ENCODE data around the gene OTUD3.
"Not testable (repeated sequence)": the region's sequence is repeated elsewhere in the genome, so short reads cannot be mapped to it uniquely, and the experiment has no call there.

Gene OTUD3

DNA sequence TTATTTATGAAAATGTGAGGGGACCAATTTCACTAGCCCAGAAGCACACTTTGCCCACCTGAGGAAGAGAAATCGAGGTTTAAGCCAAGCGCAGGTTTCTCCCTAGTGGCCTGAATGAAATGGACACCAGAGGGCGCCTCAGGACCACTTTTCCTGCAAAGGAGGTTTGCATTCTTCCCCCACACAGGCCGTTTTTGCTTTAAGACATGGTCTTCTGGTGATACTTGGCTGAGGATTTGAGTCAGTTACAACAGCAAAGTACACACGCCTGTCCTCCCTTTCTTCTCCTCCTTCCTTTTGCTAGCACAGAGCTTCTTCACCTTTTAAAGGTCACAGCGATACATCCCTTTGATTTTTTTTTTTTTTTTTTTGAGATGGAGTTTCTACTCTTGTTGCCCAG, 35.9 kb downstream of the OTUD3 start:
- DNase-seq (ENCODE audit: low read depth) = peak; percentile 68

DNA sequence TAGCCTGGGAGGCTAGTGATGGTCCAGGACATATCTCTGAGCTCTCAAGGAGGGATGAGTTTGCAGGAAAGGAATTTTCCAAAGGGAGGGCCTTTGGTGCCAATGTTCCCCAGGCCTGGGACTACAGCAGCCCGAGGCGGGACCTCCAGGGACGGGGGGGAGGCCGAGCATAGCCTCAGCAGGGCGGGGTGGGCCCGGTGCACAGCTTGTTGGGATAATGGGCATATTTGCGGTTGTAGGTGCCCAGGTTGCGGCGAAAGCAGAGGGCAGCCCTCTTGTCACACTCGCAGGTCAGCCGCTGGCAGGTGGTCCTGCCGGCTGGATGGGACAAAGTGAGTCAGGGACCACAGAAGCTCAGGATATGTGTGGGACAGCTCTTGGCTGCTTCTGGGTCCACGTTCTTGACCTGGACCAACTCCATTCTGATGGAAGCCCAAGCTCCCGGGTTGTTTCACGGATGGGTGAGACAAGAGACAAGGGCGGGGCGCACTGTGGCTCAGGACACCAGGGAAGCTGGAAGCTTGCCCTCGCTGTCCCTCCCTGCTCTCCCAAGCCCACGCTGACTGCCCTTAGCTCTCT, 38.0 kb downstream of the OTUD3 start:
- DNase-seq (ENCODE audit: low read depth) = no peak

DNA sequence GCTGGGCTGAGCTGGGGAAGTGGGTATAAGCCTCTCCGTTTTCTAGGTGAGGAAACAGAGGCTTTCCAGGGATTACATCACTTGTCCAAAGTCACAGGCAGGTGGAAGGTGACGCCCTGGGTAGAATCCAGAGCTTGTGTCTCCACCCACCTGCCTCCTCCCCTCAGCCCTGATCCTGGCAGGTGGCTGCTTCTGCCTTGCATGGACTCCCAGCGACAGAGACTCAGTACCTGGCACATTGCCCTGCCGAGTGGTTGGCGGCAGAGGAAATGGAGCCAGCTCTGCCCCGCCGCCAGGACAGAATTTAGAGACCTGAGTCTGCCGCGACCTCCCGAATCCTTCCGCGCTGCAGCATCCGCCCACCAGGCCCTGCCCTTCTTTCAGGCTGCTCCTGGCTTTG, 39.1 kb downstream of the OTUD3 start:
- DNase-seq (ENCODE audit: low read depth) = no peak

DNA sequence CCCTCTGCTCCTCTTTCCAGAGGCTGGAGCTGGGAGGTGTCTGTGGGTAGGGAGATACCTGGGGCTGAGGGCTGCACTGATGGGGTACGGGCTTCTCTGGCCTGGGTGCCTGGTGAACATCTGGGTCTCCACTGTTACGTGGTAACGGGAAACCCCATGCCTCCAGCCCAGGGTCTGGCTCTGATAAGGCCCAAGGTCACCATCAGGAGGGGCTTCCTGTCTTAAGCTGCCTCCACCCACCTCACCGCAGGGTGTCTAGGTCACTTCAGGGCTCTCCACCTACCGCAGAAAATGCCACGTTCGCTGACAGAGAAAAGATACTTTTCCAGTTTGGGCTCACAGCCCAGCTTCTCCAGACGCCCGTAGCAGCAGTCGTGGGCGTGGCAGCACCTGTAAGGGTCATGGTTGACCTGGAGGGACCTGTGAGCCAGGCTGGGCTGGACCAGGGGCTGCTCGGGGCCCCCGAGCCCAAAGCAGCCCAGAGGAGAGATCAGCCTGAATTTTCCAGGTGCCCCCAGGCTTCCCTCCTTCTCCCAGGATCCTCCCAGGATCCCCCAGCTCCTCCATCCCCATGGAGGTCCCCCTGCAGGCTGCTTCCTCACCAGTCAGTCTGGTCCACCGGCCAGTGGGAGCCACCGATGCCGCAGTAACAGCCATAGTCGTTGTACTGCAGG, 40.0 kb downstream of the OTUD3 start:
- no peak for DNase-seq (ENCODE audit: low read depth)

DNA sequence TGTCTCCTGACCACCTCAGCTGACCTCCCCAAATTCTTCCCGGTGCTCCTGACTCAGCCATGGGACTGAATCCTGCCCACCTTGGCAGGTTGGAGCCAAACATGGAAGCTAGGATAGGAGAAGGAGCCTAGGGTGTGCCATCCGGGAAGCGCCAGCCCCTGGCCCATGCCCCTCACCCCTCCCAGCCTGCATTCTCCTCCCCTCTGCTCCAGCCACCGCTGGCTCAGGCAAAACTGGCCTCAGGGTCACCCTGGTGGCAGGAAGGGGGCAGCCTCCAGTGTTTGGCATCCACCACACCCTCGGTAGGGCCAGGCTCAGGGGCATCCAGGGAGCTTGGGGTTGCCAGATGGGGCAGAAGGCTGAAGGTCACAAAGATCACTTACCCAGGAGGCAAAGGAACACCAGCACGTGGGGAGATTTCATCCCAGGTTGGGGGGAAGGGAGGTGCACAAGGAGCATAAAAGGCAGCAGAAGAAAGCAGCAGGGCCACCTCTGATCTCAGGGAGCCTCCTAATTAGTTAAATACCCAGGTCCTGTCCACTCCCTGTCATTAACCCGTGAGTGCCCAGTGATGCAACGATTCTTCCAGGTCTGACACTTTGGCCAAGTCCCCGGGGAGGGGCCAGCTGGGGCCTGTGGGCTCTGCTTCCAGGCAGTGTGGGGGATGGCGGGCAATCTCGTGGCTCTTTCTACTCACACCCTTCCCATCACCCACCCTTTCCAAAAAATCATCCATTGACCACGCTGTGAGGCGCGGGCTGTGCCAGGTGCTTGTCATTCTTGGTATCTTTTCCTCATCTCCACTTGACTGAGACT, 41.1 kb downstream of the OTUD3 start, which contains the start of gene PLA2G2E:
Gene PLA2G2E, minus strand, starts transcription at position 481 of the 816 bp plus-strand sequence. Its CDS starts 58 bp downstream, at position 423.
- no peak for DNase-seq (ENCODE audit: low read depth)

DNA sequence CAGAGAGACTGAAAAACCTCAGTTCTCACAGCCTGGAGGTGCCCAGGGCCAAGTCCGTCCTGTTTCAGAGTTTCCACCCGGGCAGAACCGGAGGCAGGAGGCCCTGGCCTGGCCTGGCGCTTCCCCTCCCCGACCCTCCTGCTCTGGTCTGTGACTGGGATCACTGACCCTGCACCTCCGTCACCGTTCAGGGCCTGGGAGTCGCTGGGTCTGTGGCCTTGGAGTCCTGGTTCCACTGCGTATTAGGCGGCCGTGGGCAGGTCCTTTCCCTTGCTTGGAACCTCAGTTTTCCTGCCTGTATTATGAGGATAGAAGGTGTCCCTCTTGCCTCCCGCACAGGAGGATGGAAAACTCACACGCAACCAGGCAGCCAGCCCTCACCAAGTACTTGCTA, 41.8 kb downstream of the OTUD3 start:
- no peak for DNase-seq (ENCODE audit: low read depth)

DNA sequence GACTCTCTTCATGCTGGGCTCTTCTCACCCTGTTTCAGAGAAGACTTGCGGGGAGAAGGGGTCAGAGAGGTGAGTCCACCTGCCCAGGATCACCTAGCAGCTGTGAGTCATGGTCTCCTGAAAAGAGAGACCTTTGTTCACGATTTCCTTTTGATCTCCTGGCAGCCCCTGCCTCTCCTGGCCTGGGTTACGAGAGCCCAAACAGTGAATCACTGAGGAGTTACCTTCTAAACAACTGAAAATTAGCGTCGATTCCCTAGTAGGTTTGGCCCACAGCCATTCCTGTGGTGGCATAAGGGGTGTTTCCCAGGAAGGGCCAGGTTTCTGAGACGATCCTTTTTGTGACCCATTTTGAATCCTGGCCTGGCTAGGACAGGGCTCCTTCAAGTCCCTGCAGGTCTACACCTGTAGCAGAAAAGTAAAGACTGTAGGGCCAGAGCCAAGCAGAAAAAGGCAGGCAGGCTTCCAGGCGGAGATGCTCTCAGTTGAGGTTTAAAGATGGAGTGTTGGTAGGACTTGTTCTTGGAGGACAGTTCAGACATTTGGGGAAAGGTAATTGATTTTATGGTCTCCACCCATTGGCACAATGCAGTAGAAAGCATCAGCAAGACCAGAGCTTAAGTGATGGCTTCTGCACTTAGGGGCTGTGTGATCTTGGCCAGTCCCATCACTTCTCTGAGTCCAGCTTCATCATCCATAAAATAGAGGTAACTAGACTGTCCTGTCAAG, 43.3 kb downstream of the OTUD3 start:
- DNase-seq (ENCODE audit: low read depth) = no peak

DNA sequence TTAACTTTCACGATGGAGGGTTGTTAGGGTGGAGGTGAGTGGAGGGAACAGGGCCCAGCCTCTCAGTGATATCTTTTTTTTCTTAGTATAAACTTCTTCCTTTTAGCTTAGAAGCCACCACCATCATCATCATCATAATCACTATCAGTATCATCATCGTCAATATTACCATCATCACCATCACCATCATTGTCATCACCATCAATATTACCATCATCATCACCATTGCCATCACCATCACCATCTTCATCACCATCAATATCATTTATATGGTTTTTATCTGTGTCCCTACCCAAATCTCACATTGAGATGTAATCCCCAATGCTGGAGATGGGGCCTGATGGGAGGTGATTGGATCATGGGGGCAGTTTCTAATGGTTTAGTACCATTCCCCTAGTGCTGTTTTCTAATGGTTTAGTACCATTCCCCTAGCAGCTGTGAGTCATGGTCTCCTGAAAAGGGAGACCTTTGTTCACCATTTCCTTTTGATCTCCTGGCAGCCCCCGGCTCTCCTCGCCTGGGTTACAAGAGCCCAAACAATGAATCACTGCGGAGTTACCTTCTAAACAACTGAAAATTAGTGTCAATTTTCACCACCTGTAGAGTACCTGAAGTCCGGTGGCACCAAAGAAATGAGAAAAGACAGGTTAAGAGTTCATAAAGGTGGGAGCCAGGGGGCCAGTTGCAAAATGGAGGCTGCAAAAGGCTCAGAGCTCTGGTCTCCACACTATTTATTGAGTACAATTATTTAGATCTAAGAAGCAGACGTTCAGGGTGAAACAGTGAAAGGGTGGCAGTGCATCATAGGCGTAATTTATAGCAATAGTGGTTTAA, 44.3 kb downstream of the OTUD3 start:
- no peak for DNase-seq (ENCODE audit: low read depth)

DNA sequence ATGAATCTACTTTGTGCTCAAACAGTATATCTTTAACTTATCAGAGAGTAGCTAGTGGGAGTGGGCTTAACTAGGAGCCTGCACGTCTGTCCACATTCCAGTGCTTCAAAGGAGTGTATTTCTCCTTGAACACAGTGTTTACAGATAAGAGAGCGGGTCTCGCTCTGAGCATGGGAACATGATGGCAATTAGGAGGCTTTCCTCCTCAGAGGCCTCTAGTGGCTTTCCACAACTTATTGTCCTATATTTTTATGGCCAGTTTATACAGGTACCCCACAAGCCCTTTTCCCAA, 44.9 kb downstream of the OTUD3 start:
- not testable (repeated sequence) for DNase-seq (ENCODE audit: low read depth)

DNA sequence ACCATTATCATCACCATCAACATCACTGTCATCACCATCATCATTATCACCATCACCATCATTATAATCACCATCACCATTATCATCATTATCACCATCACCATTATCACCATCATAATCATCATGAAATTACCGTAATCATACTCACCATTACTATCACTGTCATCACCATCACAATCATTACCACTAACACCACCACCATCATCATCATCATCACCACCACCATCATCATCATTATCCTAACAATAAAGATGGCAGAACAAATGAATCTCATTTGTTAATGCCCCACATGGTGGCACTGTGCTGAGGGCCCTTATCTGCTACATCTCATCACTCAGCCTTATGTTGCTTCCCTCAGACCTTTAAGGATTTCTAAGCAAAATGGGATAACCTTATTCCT, 50.7 kb downstream of the OTUD3 start:
- no peak for DNase-seq (ENCODE audit: low read depth)

DNA sequence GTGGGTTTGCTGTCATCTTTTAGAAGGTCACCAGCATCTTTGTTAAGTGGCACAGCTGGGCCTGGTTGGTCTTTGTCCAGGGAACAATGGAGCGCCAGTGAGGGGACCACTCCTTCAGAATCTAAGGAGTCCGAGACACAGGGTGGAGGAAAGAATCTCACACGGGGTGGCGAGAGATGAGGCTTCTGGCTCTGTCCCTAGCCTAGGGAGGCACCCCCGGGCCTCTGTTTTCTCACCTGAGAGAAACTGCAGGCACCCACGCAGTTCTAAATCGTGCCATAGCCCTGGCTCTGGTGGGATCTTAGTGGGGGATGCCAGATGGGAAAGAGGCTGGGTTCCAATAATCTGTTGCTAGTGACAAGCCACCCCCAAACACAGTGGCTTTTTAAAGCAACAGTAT, 52.1 kb downstream of the OTUD3 start:
- no peak for DNase-seq (ENCODE audit: low read depth)

DNA sequence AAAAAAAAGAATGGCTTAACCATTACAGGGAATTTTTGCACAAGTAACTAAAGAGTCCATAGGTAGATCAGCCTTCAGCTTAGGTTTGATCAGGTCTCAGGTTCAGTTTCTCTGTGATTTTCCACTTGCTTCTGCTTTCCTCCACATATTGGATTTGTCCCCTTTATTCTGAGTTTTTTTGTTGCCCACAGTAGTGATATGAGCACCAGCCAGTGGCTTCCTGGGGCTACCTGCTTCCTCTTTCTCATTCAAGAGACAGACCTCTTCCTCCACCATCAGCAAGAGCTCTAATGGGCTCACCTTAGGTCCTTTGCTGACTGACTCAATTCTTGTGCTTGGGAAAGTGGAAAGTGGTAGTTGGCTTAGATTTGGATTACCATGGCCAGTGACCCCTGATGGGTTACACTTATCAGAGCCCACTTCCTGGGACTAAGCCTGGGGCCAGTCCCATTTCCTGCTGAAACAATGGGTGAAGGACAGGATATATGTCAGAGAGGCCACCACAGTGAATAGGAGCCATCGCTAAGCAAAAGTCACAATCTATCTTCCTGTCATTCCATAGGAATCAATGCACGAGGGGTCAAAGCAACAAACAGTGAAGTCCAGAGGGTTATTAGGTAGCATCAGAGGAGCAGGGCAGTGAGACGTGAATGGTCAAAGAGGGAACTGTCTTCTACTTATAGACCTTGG, 54.0 kb downstream of the OTUD3 start:
- DNase-seq (ENCODE audit: low read depth) = no peak

DNA sequence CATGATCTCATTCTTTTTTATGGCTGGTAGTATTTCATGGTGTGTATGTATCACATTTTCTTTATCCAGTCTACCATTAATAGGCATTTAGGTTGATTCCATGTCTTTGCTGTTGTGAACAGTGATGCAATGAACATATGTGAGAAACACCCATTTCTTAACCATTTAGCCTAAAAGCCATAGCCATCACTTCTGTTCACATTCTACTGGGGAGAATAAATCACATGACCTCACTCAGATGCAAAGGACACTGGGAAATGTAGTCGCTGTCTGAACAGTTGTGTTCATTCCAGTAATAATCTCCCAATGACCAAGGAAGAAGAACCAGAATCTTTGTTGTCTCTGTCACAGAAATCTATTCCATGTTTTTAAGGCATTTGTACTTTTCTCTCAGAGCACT, 56.3 kb downstream of the OTUD3 start:
- no peak for DNase-seq (ENCODE audit: low read depth)

DNA sequence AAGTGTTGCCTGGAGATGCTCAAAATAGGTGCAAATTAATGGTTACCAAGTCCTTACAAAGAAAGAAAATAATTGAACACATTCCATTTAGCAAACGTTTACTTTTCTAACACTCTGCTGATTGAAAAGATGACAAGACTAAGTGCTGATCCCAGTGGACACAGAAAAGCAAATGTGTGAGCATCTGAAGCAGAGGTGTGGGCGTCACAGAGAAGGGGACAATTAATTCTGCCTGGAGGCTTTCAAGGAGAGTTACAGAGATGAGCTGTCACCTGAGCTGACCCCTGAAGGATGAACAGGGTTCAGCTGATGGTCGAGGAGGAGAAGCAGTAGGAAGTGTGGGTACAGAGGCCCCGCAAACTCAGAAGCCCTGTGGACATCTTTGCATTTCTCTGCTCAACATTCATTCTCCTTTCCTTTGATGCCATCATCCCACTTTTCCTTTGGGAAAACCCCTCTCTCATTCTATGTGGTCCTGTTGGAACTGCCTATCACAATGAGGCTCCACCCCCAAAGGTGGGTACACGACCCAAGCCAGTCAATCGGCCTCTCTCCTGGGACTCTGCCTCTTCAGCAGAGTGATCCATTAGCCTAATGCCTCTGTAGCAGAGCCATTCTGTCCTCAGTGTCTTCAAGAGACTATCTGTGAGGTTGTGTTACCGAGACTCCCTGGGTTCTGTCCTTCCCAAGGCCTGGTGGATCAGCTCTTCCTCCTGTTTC, 58.5 kb downstream of the OTUD3 start:
- no peak for DNase-seq (ENCODE audit: low read depth)

DNA sequence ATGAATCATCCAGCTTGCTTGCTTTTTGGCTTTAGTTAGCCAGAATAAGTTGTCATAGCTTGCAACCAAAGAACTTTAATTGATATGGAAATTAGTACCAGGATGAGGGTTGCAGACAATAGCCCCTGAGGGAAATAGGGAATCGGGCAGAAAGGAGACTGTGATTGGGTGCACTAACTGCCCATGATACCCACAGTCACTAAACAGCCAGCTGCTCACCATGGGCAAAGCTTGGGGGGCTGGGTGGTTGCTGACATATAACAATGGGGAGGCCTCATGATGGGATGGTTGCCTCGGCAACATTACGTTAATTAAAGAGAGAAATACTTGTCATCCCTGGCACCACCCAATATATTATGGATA, 59.0 kb downstream of the OTUD3 start:
- DNase-seq (ENCODE audit: low read depth) = no peak

DNA sequence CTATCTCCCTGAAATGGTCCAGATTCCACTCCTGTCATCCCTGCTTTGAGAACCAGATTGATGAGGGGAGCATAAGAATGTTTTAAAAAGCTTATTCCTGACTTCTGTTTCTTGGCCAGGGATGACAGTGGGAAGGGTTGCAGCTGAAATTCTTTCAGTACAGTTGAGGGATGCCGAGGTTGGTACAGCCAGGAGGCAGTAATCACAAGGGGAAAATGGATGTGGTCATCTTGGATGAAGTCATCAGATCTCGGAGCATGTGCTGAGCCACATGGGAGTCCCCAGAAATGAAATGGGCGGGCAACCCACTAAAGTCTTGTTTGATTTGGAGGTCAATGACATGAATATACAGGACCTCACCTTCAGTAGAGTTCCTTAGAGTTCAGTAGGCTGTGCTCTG, 59.9 kb downstream of the OTUD3 start:
- DNase-seq (ENCODE audit: low read depth) = no peak

DNA sequence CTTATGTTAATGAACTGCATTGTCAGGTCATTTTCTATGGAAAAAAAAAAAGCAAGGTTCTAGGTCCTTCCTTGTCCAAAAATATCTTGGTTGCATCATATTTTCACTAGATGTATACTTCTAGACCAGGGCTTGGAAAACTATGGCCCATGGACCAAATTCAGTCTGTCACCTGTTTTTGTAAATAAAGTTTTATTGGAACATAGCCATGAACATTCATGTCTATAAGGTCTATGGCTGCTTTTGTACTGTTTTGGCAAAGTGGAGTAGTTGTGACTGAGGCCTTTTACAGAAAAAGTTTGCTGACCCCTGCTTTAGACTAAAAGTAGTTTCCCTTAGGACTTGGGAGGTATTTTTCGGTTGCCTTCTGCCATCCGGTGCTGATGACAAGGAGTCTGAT, 60.5 kb downstream of the OTUD3 start:
- DNase-seq (ENCODE audit: low read depth) = no peak

DNA sequence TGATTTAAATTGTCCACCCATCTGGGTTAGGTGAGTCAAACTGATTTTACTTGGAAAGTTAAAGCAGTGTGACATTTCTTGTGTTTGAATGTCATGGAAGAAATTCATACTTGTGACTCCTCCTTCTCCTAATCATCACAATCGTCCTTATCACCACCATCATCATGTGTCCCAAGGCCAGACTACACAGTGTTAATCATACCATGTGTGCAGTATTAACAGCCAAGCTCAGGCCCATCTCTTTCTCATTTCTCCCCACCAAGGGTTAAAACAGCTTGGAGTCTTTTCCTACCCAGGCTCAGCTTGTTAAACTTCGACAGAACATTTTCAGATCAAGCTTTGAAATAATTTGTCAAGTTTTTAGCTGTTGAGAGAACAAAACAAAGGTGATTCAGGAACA, 63.7 kb downstream of the OTUD3 start:
- DNase-seq (ENCODE audit: low read depth) = no peak

DNA sequence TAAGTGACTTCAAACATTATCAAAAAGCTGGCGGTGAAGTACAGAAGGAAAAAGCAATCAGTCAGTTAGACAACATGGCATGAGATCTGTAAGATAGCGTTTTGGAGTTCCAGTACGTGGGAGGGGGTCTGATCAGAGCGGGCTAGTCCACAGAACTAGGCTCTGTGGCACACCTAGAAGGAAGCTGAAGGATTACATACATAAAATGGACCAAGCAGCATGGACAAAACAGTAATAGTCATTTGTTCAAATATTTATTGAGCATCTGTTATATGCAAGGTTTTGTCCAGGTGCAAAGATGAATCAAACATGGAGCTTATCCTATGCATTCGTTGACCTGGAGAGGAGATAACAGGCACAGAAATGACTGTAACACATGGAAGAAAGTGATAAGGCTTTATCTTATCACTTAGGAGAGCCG, 64.1 kb downstream of the OTUD3 start:
- no peak for DNase-seq (ENCODE audit: low read depth)

DNA sequence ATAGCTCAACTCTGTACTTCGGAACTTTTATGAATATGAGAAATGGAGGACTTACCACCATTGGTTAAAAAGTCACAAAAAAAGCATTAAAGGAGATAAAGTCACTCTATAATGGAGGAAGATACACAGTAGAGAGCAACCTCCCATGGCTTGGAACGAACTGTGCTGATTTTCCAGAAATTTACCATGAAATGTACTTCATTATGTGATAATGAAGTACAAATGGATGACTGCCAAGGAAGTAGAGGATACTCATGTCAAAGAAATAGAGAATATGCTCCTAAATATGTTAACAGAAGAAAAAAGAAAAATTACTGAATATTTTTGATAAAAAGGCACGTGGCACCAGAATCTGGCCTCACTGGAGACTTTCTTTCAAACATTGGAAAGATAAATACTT, 64.8 kb downstream of the OTUD3 start:
- DNase-seq (ENCODE audit: low read depth) = no peak

DNA sequence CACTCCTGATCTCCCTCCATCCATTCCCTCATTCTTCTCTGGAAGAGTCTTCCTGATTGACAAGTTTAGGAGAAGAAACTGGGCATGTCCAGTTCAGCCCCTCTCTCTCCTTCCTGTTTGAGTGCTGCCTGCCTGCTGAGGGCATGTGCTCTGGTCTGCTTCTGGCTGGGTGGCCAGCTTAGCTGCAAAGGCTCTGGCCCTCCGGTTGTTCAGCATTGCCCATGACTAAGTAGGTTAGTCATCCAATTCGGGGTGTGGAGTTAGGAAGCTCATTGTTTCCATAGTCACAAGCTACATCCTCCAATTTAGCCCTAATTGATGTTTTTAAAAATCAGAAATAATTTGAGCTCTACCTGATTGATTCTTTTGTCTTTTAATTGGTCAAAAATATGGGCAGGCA, 66.8 kb downstream of the OTUD3 start:
- no peak for DNase-seq (ENCODE audit: low read depth)

Measured in activated gamma-delta T cell treated with anti-CD3 and anti-CD28 coated beads, Interleukin-2, amount 50 U/mL, for 16 hours (primary cell).